Uterus (tissue), 2 donors: Measurements from ENCODE around the gene PHF3.

Source experiments
- CTCF ChIP-seq, 4 experiments: fragments of 200-600 bp in 2 of 4; fragments of 450-650 bp in 2 of 4; sonication (generic) in 2 of 4; IDR thresholded peaks; one replicate each; pipeline ENCODE4 v1.5.1; 2016 to 2019; ENCODE audit warnings: antibody characterized with exemption in 4 of 4, mild to moderate bottlenecking in 2 of 4, moderate library complexity in 1 of 4
- POLR2A ChIP-seq, 2 donors: fragments of 450-650 bp; IDR thresholded peaks; one replicate each; pipeline ENCODE4 v1.6.1; 2016; ENCODE audit warnings: antibody characterized with exemption in 2 of 2, mild to moderate bottlenecking in 1 of 2, moderate library complexity in 1 of 2

GRCh38 chr6:63610944-63611343 is 24.7 kb upstream of the PHF3 start:
- TF ChIP-seq CTCF (IDR thresholded peaks at IDR 0.05) (no peak), POLR2A (IDR thresholded peaks at IDR 0.05) (no peak)
